ENCODE measurements around the gene PSMC5. TPM values are rescaled to one million over a fixed set of nuclear protein-coding genes. Genes with fewer than 3 reads are reported as not detected.
"Not testable (repeated sequence)": the region's sequence is repeated elsewhere in the genome, so short reads cannot be mapped to it uniquely, and the experiment has no call there.

The PSMC5 gene
- total and polyA plus RNA-seq, 9 donors: 36.4 to 155 (median 96.2) TPM

DNA sequence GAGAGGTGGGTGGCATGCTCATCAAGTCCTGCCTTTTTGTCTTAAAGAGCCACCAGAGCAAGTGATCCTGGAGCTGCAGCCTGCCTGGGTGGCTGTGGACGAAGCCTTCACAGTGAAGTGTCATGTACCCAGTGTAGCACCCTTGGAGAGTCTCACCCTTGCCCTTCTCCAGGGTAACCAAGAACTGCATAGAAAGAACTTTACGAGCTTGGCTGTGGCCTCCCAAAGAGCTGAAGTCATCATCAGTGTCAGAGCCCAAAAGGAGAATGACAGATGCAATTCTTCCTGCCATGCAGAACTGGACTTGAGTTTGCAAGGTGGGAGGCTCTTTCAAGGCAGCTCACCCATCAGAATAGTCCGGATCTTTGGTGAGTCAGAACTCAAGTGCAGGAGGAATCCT is 32.0 kb downstream of the PSMC5 start:
- WGBS, 3 donors: 73 to 86% (median 79%) methylated on average over 3 of the region's 3 CpGs
- Histone ChIP-seq H3K27me3 (no peaks in the 10 kb centered on the region), H3K4me1 (ENCODE audit: insufficient read depth) (no peaks in the 10 kb centered on the region), H3K4me3 (no peak overlapping the region), H3K9me3 (no peaks in the 10 kb centered on the region), H3K36me3 (no peaks in the 10 kb centered on the region), H3K27ac (no peak overlapping the region)
- intact Hi-C loops (cut with DNase I): no loop called here
- TF ChIP-seq, protein P1, sequence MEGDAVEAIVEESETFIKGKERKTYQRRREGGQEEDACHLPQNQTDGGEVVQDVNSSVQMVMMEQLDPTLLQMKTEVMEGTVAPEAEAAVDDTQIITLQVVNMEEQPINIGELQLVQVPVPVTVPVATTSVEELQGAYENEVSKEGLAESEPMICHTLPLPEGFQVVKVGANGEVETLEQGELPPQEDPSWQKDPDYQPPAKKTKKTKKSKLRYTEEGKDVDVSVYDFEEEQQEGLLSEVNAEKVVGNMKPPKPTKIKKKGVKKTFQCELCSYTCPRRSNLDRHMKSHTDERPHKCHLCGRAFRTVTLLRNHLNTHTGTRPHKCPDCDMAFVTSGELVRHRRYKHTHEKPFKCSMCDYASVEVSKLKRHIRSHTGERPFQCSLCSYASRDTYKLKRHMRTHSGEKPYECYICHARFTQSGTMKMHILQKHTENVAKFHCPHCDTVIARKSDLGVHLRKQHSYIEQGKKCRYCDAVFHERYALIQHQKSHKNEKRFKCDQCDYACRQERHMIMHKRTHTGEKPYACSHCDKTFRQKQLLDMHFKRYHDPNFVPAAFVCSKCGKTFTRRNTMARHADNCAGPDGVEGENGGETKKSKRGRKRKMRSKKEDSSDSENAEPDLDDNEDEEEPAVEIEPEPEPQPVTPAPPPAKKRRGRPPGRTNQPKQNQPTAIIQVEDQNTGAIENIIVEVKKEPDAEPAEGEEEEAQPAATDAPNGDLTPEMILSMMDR (IDR thresholded peaks at IDR 0.05): no peak
- TF ChIP-seq EP300 (IDR thresholded peaks at IDR 0.05) (no peak), POLR2A (IDR thresholded peaks at IDR 0.05) (no peak)
- no peak for DNase-seq

DNA sequence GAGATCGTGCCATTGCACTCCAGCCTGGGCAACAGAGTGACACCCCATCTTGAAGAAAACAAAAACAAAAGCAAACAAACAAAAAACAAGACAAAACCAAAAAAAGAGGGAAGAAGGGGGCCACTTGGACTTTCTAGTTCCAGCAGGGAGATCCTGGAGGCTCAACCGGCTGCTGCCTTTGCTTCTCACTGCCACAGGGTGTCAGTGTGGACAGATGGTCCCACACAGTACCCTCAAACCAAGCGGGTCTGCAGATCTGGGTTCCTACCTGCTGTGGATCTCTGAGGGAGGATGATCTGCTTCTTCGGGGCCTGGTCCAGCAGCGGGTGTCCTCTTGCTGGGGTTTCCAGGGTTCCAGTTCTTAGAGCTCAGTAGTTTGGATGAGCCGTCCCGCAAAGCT is 39.4 kb downstream of the PSMC5 start:
- intact Hi-C loops (cut with DNase I); H3K9me3 ChIP-seq; H3K4me3 ChIP-seq; H3K27ac ChIP-seq; H3K36me3 ChIP-seq; H3K4me1 ChIP-seq (ENCODE audit: insufficient read depth); DNase-seq; H3K27me3 ChIP-seq: not testable (repeated sequence)
- 76 to 78% (median 76%) methylated on average over 7 of the region's 7 CpGs for WGBS, 3 donors

DNA sequence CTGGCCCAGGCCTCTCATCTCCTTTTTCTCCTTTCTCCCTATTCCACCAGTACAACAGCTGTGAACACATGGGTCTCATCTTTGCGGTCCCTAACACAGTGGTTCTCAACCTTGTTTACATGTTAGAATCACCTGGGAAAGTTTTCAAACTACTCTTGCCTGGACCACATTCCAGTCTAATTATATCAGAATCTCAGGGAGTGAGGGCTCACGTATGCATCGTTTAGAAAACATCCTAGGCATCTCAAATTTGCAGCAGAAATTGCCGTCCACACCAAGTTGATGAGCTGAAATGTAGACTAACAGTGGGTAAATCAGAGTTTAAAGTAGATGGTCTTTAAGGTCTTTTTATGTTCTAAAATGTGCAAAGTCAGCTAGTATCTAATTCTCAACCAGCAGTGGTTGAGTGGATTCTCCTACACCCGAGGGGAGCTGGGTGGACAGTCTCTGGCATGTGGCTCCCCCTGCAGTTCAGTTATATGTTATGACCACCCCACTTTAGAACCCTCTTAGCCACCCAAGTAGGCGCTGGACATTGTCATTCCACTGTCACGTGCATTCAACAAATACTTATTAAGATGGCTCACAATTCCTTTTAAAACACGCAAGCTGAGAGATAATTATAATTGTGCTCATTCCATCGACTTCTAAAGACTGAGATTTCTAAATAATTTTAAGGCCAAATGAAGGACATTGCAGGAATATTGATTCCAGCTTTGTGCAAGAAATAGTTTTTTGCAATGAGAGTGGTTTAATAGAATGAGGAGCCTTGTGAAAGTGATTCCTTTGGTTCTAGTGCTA is 42.5 kb downstream of the PSMC5 start:
- WGBS, 3 donors: 15 to 37% (median 23%) methylated on average over 9 of the region's 9 CpGs
- H3K9me3 ChIP-seq; DNase-seq; intact Hi-C loops (cut with DNase I); H3K27ac ChIP-seq; H3K27me3 ChIP-seq; H3K4me1 ChIP-seq (ENCODE audit: insufficient read depth); H3K4me3 ChIP-seq; H3K36me3 ChIP-seq: not testable (repeated sequence)

DNA sequence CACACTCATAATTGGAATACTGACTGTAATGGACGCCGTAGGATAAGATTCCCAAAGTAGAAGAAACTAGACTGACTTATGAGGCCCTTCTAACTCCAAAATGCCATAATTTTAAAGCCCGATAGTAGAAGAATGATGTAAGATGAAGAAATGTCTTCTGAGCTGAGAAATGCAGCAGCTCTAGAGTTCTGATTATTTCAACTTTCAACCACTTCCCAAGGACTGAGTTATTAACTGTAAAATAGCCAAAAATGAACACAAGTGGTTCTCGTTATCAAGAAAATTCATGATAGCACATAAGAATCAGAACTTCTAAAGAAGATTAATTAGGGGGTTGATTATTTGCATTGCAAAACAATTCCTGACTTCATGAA is 43.0 kb downstream of the PSMC5 start:
- not testable (repeated sequence) for DNase-seq; H3K4me1 ChIP-seq (ENCODE audit: insufficient read depth)
- WGBS, 3 donors: 40 to 56% (median 52%) methylated on average over 4 of the region's 4 CpGs

GRCh38 chr17:63871646-63872365 is 44.6 kb downstream of the PSMC5 start:
- H3K27ac ChIP-seq; H3K9me3 ChIP-seq; H3K36me3 ChIP-seq; H3K27me3 ChIP-seq; H3K4me3 ChIP-seq; DNase-seq; intact Hi-C loops (cut with DNase I); H3K4me1 ChIP-seq (ENCODE audit: insufficient read depth): not testable (repeated sequence)
- WGBS, 3 donors: 96 to 97% (median 96%) methylated on average over 15 of the region's 15 CpGs

More for the DNA sequence above, 43.0 kb downstream of the PSMC5 start:
- H3K27ac ChIP-seq; H3K4me3 ChIP-seq; H3K27me3 ChIP-seq; H3K36me3 ChIP-seq; H3K9me3 ChIP-seq; intact Hi-C loops (cut with DNase I): not testable (repeated sequence)

DNA sequence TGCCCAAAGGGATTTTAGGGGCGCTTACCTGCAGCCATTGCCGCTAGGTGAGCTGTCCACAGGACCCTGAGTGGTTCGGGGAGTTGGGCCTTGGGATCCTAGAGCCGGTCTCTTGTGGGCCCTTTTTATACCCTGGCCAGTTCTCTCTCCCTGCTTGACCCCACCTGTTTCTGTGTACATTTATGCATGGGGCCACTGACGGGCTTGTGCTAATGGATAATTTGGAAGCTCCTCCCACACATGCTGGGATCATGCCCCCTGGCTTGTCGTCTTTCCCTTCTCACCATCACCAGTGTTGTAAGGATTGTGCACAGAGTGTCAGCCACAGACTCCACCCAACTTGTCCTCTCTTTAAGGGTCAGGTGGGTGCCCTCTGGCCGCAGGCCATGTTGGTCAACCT is 46.3 kb downstream of the PSMC5 start, which contains the start of gene CSH2:
CSH2 (minus strand) TSS at position 101 of the 400 bp plus-strand sequence; CDS start at position 38, 63 bp downstream.
- H3K27ac ChIP-seq; H3K4me1 ChIP-seq (ENCODE audit: insufficient read depth); H3K27me3 ChIP-seq; DNase-seq; H3K9me3 ChIP-seq; H3K4me3 ChIP-seq; H3K36me3 ChIP-seq; intact Hi-C loops (cut with DNase I): not testable (repeated sequence)
- WGBS, 3 donors: 50 to 86% (median 83%) methylated on average over 2 to 7 of the region's 7 CpGs

DNA sequence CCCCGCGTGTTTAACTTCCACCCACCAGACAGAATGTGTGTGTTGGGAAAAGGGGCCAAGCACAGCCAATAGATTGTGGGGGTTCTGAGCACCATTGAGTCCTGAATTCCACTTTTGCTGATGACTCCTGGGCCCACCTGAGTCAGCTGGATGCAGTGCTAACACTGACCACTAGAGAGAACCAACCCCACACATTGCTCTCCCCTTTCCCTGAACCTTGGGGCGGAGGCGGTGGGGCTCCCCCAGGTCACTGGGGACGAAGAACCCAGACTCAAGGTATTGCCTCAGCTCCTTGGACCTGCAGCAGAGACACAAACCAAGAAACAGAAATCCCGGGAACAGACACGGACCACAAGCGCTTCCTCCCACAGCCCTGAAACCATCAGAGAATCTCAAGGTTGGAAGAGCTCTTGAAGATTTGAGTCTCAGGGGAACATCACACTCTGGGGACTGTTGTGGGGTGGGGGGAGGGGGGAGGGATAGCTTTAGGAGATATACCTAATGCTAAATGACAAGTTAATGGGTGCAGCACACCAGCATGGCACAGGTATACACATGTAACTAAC is 46.9 kb downstream of the PSMC5 start:
- H3K36me3 ChIP-seq; H3K27ac ChIP-seq; intact Hi-C loops (cut with DNase I); H3K9me3 ChIP-seq; DNase-seq; H3K4me3 ChIP-seq; H3K27me3 ChIP-seq; H3K4me1 ChIP-seq (ENCODE audit: insufficient read depth): not testable (repeated sequence)
- 67 to 80% (median 76%) methylated on average over 6 to 8 of the region's 8 CpGs for WGBS, 3 donors

DNA sequence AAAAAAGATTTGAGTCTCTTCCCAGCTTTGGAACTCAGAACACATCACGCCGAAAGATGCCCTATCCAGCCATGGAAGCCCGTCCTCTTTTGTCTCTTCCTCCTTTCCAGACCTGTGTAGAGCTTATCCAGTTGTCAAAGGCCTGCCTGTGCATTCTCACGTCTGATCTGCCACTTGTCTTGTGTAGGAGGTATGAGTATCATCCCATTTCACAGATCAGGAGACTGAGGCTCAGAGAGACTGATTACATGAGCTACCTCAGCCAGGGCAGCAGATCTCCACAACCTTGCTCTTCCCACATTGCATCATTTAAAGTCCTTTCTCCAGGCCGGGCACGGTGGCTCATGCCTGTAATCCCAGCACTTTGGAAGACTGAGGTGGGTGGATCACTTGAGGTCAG is 47.5 kb downstream of the PSMC5 start:
- H3K36me3 ChIP-seq; DNase-seq; H3K4me1 ChIP-seq (ENCODE audit: insufficient read depth); intact Hi-C loops (cut with DNase I); H3K27me3 ChIP-seq; H3K9me3 ChIP-seq; H3K4me3 ChIP-seq; H3K27ac ChIP-seq: not testable (repeated sequence)
- 44 to 70% (median 67%) methylated on average over 6 of the region's 6 CpGs for WGBS, 3 donors

DNA sequence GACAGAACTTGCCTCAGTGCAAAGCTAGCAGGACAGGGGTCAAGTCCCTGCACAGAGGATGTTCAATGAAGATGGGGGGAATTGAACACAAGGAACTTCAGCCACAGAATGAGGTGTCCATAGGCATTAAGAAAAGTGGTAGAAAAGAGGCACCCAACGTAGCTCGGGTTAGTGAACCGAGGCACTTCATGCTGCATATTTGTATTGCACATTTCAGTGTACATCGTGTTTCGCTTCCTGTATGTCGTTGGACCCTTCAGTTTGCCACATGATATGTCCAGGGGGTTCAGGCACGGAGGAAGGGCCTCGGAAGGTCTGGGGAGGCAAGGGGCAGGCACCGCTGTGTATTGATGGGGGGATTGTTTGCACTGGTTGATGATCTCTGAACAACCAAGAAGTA is 51.2 kb downstream of the PSMC5 start:
- DNase-seq; H3K27ac ChIP-seq; H3K36me3 ChIP-seq; H3K27me3 ChIP-seq; H3K9me3 ChIP-seq; H3K4me1 ChIP-seq (ENCODE audit: insufficient read depth); intact Hi-C loops (cut with DNase I); H3K4me3 ChIP-seq: not testable (repeated sequence)
- WGBS, 3 donors: 88 to 92% (median 89%) methylated on average over 9 of the region's 9 CpGs

All from ovary (tissue), 9 donors.